NCI-H2196 treated with DMSO at 0.1 percent for 48 hours (cell line): ENCODE results near the gene CLSTN2.

Source experiments
- DNase-seq: peaks from one replicate; lab custom pipeline; 2025; ENCODE audit not compliant: unreplicated experiment; lab: John Stamatoyannopoulos, UW

CLSTN2 gene

DNA sequence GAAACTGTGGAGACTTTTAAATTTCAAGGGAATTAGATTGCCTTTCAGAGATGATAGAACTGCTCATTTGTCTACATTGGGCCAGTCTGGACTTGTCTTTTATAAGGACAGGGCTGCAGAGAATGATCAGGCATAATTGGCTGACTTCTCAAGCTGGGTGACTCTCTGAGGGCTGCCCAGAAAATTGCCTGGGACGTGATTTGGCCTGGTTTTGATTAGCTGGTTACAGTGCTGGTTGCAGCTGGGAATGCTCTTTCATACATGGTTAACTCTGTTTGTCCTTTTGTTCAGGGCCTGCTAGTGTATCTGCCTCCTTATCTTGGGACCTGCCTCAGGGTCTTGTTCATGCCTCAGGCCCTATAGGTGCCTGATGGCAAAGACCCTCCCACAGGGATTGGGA is 245.6 kb downstream of the CLSTN2 start:
- DNase-seq = no peak

DNA sequence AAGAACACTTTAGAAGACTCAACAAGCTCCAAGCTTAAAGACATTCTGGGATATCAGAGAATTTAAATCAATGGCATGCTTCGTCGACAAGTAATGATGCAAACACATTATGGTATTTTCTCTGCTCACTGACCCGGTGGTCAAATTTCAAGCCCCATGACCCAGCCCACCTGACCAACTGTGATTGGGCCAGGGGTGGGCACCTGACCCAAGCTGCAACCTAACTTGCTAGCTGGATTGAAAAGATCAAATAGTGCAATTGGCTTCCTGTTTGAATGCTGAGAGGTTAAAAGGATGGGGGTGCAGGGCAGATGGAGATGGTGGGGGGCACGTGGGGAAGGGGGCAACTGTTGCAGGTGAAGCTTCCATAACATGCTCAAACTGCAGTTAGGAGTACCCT is 250.4 kb downstream of the CLSTN2 start:
- no peak for DNase-seq

DNA sequence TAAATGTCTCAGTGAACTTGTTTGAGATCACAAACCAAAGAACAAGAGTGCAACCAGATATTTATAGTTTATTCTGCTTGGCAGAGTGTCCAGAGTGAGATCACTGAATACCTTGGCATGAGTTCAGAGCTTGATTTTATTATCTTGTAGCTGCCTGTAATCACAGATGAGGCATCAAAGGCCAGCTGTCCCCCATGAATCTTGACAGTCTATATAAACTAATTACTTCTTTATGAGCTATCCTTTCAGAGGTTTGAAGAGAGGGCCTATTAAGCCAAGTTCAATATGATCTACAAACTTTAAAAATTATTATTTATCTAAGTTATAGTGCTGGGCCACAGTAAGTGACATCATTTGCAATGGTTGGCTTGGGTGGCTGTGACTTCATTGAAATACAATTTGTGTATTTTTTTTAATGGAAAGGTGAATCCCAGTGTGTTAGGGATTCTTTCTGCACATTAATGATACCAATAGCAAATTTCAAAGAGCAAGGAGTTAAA is 251.5 kb downstream of the CLSTN2 start:
- DNase-seq = peak; percentile 39

DNA sequence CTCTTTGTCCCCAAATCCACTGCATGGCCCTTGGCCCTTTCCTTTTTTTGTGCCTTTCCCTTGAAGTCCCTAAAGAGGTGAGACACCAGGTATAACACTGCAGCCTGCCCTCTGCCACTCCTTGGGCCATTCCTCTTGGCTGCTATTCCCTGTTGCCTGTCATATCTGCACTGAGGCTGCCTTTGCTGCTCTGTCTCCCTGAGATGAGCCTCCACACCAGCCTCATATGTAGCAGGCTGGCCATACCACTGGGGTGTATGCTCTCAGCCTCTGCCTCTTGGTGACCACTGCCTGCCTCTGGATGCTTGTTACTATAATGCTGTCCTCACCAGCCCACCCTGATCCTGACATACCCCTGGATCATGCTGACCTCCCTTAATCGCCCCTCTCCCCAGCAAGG is 252.0 kb downstream of the CLSTN2 start:
- no peak for DNase-seq

DNA sequence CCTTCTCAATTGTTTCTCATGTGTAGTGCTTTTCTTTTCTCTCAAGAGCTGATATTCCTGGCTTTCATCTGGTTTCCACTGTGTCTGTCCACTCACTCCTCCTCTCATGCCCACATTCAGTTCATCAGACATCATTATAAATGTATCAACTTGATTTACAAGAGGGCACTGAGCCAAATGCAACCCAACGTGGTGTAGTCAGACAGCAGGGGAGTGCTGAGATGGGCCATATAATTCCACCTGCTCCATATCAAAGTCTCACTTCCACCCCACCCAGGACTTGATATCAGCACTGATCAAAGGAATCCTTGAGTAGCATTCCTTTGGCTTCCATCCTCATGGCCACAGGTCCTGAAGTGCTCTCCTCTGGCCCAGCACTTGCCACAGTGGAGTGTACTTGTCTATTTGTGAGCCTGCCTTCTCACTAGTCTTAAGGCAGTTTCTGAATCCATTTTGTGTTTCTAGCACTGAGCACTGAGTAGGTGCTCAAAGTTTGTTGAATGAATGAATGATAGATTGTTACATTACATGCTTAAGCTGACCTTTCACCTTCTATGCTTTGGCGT is 252.8 kb downstream of the CLSTN2 start:
- no peak for DNase-seq

DNA sequence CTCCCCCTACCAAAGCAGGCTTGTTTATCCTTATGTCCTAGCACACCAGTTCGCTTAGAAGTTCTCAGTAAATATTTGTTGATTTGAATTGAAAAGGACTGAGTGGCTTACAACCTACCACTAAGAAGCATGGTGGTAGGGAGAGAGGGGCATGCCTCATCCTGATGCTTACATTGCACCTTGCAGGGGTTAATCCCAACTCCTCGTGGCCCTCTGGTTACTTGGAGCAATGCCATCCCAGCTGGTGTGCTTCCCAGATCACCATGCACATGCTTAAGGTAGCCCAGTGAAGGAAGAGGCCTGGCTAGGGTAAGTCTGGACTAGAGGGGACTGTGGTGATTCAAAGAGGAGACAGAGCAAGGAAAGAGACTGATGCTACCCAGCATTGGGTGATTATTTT is 253.3 kb downstream of the CLSTN2 start:
- no peak for DNase-seq

DNA sequence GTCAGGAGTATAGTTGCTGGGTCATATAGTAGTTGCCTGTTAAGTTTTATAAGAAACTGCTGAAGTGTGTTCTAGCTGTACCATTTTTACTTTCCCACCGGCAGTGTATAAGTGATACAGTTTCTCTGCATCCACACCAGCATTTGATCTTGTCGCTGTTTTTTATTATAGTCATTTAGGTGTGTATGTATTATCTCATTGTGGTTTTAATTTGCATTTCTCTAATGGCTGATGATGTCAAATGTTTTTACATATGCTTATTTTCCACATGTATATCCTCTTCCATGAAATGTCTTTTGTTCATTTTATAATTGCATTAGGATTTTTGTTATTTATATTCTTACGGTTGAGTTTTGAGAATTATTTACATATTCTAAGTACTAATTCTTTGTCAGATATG is 254.3 kb downstream of the CLSTN2 start:
- DNase-seq = no peak

DNA sequence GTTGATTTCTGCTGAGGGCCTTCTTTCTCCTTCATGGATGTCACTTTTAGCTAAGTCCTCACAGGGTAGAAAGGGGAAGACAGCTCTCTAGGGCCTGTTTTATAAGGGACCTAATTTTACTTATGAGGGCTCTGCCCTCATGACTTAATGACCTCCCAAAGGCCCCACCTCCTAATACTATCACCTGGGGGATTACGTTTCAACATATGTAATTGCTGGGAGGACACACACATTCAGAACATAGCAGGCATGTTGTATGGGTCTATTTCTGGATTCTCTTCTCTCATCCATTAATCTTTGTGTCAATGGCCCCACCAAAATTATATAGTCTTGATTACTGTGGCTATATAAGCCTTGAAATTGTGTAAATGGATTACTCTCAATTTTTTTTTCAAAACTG is 255.0 kb downstream of the CLSTN2 start:
- DNase-seq = no peak

DNA sequence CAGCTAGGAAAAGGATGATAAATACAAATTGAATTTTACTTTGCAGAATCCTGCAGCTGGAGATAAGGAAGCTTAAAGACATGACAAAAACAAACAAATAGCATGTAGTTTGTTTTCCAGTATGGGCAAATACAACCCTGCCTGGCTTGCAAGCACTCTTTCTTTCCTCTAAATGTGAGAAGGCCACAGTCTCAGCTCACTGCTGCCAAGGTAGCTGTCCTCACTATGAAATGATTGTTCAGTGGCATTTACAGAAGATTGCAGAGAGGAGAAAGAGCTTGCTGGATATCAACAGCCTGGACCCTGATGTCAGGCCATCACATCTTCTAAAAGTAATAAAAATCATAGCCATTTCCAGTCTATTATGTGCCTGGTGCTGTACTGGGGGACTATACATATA is 262.0 kb downstream of the CLSTN2 start:
- DNase-seq = no peak

DNA sequence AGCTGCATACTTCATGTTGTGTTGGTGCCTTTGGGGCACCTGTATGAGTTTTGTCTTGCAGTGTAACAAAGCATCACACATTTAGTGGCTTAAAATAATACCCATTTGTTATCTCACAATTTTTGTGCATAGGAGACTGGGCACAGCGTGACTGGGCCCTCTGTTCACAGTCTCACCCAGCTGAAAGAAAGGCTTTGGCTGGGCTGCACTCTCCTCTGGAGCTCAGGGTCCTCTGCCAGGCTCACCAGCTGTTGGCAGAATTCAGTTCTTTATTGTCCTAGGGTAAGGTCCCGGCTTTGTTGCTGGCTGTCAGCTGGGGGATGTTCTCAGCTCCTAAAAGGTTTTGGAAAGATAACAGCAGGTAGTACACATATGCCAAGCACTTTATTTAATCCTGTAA is 263.3 kb downstream of the CLSTN2 start:
- no peak for DNase-seq

DNA sequence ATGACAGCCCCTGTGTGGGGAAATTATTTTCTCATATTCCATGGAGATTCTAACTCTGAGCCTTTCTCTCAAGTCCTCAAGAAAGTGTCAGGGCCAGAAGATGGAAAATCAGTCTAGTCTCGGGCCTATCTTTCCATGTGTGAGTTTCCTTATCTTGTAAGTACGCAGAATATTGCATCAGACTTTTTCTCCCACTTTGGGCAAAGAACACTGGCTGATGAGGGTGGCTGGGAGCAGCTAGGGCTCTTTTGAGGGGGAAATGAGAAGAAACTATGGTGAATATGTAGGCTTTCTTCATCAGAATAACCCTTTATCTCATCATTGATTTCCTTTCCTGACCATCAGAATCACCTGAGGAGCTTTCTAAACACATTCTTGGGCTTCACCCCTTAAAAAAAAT is 264.0 kb downstream of the CLSTN2 start:
- no peak for DNase-seq

DNA sequence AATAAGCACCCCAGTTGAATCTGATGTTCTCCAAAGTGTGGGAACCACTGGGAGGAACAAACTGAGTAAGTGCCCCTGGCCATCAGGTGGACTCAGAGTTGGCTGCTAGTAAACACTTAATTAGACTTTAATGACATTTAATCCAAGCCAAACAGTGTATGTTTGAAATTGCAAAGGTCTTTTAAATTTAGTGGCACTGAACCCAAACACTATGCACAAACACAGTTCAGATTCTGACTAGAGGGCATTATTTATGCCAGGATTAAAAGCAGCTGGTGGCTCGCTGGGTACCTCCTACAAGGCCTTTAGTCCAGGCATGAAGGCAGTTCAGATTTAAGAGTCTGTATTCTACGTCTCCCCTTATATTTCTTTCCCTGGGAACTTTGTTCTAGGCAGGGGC is 264.8 kb downstream of the CLSTN2 start:
- no peak for DNase-seq

DNA sequence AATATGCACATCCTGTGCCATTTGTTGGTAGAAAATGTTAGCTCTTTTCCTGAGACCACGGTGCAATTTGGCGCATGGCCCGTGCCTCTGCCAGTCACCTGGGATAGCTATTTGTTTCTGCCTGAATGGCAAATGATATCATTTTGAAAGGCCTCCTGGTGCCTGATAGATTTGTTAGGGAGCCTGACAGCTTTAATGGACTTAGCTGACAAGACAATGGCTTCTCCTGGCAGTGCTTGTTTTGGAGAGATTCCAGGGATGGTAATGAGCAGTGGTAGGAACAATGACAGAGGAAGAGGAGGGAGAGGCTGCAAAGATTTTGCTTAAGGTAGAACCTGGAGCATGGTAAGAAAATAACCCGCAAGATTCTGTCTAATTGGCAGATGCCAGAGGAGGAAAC is 268.5 kb downstream of the CLSTN2 start:
- DNase-seq = no peak

DNA sequence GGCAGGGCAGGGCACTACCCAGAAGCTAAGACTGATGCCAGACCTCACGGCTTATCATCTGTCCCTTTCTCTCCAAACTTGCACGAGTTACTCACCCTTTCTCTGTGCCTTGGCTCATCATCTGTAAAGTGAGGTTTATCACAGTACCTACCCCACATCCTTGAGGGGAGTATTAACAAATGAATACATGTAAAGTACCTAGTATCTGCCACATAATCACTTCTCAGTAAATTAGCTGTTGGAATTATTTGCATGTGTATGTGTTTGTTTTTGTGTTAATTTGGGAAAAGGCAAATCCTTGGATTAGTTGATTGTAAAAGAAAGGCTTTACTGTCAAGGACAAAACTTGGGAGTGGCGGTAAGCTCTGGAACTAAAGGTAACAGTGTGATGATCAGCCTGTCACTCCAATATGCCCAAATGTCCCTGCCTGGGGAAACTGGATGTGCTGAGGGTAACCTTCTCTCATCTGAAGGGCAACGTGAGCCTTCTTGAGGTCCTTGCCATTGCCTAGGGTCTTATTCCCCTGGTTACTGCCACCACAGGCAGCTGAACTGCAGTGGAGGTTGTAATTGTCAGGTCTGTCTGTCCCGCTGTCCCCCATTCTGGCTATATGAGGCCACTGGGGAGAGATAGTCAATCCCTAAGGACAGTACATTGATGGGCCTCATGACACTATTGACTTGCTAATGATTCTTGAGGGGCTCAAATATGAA is 269.4 kb downstream of the CLSTN2 start:
- no peak for DNase-seq

DNA sequence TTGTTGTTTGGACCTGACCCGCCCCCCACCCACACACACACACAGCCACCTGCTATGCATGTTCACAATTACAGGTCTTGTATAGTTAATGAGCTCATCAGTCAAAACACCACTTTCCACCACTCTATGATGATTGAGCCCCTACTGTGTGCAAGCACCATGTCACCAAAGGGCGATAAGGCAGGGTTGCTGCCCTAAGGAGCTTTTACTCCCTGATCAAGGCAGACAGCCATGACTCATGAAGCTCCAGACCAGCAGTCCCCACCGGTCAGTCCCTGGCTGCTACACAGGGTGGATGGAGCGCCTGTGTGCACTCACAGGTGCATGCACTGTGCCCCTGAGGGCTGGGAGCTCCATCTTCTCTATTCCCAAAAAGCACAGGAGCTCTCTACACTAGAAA is 270.6 kb downstream of the CLSTN2 start:
- DNase-seq = no peak

DNA sequence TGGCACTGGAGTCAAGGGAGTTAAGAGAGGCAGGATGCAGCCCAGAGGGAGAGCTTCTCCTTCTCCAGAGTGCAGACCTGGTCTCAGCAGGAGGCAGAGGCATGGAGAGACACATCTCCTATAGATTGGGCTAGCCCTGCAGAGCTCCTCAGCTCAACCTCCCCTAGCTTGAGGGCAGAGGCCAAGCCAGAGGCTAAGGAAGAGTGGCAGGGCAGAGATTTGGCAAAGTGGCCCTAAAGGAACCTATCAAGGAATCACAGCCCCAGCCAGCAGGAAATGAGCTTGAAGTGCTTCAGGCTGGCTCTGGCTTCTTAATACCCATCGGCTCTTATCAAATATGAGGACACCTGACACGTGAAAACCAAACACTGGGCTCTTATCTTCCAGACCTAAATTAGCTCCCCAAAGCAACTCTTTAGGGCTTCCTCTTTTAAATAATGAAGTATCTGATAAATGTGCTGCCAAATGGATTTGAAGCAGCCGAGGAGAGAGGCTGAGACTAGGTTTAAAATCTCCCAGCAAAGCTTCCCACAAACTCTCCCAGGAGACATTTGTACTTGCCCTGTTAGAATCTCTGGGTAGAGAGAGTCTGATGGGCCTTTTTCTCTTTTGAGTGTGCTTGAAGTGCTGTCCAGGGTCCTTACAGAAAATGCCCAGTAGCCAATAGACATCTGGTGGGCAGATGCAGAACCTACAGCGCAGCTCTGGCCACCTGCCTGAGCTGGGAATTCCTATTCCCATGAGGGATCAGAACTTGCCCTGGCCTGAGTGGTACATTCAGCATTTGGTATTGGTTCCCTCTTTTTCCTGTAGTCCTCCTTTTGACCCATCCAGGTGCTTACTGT is 271.4 kb downstream of the CLSTN2 start:
- DNase-seq = no peak

DNA sequence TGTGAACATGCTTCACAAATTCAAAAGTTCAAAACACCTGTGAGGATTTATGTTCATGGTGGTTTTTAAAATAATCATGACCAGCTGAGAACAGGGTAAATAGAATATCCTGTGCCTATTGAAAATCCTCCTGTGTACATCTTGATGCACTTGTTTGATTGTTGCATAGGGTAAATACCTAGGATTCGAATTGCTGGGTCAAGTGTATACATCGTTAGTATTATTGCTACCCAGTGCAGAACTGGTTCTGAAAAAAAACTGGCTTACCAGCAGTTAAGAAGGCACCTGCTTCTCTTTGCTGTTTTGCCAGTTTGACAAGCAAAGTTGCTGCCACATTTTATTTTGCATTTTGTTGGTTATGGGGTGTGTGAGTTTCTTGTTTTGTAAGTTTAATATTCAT is 272.6 kb downstream of the CLSTN2 start:
- no peak for DNase-seq

DNA sequence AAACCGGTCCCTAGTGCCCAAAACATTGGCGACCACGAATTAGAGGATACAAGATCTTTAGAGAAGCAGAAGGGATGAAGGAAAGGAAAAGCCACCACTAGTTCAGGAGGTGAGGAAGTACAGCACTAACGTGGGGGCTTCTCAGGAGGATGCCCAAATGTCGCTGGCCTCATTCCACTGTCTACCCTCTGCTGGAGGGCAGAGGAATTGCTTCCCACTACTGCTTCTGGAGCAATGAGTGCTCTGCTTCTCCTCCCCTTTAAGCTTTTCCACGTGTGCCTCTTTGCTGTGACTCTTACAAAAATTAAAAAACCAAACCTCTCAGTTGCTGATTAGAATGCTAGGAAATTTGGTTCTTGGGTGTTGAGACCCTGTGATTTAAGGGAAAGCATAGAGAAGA is 281.3 kb downstream of the CLSTN2 start:
- DNase-seq = no peak

DNA sequence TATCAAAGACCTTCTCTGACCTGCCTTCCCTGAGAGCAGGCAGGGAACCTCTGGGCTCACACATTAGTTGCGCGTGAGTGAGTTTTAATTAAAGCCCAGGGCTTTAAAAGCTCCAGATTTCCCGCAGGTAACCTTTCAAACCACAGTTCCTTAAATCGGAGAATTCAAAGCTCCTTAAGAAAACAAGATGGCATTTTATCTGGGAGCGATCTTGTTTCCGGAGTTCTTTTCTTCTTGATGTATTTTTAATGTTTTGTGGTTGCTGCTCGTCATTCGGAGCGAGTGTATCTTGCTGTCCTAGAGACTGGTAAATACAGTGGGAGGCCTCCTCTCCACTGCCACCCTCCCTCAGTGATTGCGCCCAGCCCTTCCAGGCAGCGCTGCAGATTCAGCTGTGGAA is 284.3 kb downstream of the CLSTN2 start:
- no peak for DNase-seq

DNA sequence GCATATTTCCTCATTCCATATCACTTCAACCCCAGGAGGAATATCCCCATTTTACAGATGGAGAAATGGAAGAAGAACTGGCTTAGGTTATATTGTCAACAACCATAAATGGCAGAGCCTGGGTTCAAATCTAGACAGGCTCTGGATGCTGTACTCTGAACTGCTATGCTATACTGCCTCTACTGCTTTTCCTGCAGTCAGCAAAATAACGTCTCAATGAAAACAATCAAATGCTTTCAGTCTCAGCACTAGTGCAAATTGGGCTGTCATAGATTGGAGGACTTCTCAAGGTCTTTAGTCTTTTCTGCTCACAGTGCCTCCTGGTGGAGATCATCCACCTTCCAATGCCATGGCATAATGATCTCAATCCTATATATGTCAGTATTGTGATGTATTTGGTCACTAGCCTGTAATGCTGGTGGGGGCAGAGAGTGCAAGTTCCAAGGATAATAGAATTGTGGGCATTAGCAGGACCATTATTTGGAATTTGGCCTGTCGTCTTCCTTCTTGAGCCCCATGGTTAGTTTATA is 285.0 kb downstream of the CLSTN2 start:
- no peak for DNase-seq

DNA sequence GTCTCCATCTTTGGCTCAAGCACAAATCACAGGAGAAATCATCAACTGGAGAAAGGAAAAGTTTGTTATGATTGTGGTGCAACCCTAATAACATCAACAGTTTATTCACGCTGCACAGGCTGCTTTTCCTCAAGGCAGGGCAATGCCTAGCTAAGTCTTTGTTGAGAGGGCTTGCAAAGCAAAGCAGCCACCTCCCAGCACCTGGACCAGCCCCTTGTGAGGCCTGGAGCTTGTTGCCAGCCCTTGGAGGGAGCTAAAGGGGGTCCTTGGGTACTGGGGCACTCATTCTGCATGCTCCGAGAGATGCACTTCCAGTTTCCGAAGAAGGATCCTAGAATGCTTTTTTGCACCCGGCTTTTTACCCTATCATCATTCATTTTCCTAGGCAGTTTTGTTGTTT is 288.2 kb downstream of the CLSTN2 start:
- no peak for DNase-seq

DNA sequence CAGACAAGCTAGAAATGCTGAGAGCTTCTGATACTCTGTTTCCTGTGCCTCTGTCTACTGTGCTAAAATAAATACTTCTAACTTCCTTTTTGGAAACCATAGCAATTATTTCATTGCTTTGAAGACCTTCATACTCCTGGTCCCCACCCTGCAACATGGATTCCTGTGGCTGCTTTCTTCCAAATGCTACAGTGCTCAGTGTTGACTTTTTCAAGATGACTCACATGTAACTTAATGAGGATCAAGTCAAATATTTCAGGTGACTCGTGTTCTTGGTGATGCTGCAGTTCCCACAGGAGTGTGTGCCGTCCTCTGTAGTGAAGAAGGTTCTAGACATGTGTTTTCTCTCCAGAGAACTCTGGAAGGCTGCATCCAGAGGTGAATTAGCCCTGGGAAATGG is 288.6 kb downstream of the CLSTN2 start:
- DNase-seq = no peak
